H9 (cell line): ENCODE data around the gene HDAC7. TPM values are rescaled to one million over a fixed set of nuclear protein-coding genes. Genes with fewer than 3 reads are reported as not detected.

Experiments used
- DNase-seq: peaks from one replicate; pipeline ENCODE4 v3.0.0-alpha.2; 2017
- H2AFZ ChIP-seq: one replicate; pipeline ENCODE4 v1.6.1; 2013; ENCODE audit warnings: mild to moderate bottlenecking, low read length, control low read depth, moderate library complexity
- H2AK5ac ChIP-seq: 2 replicates; pipeline ENCODE4 v1.6.1; 2013; ENCODE audit warnings: low read length, control low read depth, mixed read lengths; ENCODE audit not compliant: insufficient read length
- H2BK120ac ChIP-seq: one replicate; pipeline ENCODE4 v1.6.1; 2013; ENCODE audit warnings: low read depth, mild to moderate bottlenecking, low read length, control low read depth, inconsistent platforms; ENCODE audit not compliant: poor library complexity, severe bottlenecking
- H2BK12ac ChIP-seq: 2 replicates; pipeline ENCODE4 v1.6.1; 2013; ENCODE audit warnings: low read length, control low read depth, mixed read lengths, low read depth; ENCODE audit not compliant: insufficient read length
- H2BK15ac ChIP-seq: 2 replicates; pipeline ENCODE4 v1.6.1; 2013; ENCODE audit warnings: low read depth, low read length, control low read depth
- H2BK20ac ChIP-seq: one replicate; pipeline ENCODE4 v1.6.1; 2013; ENCODE audit warnings: low read depth, mild to moderate bottlenecking, low read length, control low read depth, inconsistent platforms; ENCODE audit not compliant: poor library complexity, severe bottlenecking
- H2BK5ac ChIP-seq: 2 replicates; pipeline ENCODE4 v1.6.1; 2013; ENCODE audit warnings: low read length, control low read depth, mixed read lengths; ENCODE audit not compliant: insufficient read length
- H3K14ac ChIP-seq: 2 replicates; pipeline ENCODE4 v1.6.1; 2013; ENCODE audit warnings: low read length, control low read depth; ENCODE audit not compliant: insufficient read depth
- H3K18ac ChIP-seq: 2 replicates; pipeline ENCODE4 v1.6.1; 2013; ENCODE audit warnings: low read depth, mild to moderate bottlenecking, mixed read lengths, low read length, control low read depth; ENCODE audit not compliant: insufficient read length
- H3K23ac ChIP-seq: 2 replicates; pipeline ENCODE4 v1.6.1; 2013; ENCODE audit warnings: low read length, control low read depth, mixed read lengths, low read depth; ENCODE audit not compliant: insufficient read length
- H3K23me2 ChIP-seq: 2 replicates; pipeline ENCODE4 v1.6.1; 2013; ENCODE audit warnings: low read depth, mild to moderate bottlenecking, mixed read lengths, low read length, control low read depth; ENCODE audit not compliant: insufficient read length, poor library complexity, severe bottlenecking
- H3K27ac ChIP-seq: 2 replicates; pipeline ENCODE4 v1.5.1; 2013; ENCODE audit warnings: low read length, control low read depth, mixed read lengths, low read depth; ENCODE audit not compliant: insufficient read length
- H3K27me3 ChIP-seq: 2 replicates; pipeline ENCODE4 v1.6.1; 2013; ENCODE audit warnings: low read length, control low read depth, inconsistent platforms; ENCODE audit not compliant: insufficient read depth
- H3K4ac ChIP-seq: 2 replicates; pipeline ENCODE4 v1.6.1; 2013; ENCODE audit warnings: low read depth, mild to moderate bottlenecking, control low read depth, inconsistent platforms, low read length, moderate library complexity
- H3K4me1 ChIP-seq: 2 replicates; pipeline ENCODE4 v1.6.1; 2013; ENCODE audit warnings: low read length, control low read depth, inconsistent platforms; ENCODE audit not compliant: insufficient read depth
- H3K4me2 ChIP-seq: 2 replicates; pipeline ENCODE4 v1.6.1; 2013; ENCODE audit warnings: low read length, control low read depth, mixed read lengths; ENCODE audit not compliant: insufficient read length, insufficient read depth
- H3K56ac ChIP-seq: 2 replicates; pipeline ENCODE4 v1.6.1; 2013; ENCODE audit warnings: low read depth, mild to moderate bottlenecking, mixed read lengths, low read length, control low read depth; ENCODE audit not compliant: insufficient read length
- H3K79me1 ChIP-seq: 2 replicates; pipeline ENCODE4 v1.6.1; 2013; ENCODE audit warnings: low read depth, mild to moderate bottlenecking, moderate library complexity, low read length, control low read depth, inconsistent platforms; ENCODE audit not compliant: insufficient read depth, poor library complexity, severe bottlenecking
- H3K79me2 ChIP-seq: 2 replicates; pipeline ENCODE4 v1.6.1; 2013; ENCODE audit warnings: low read length, control low read depth, inconsistent platforms; ENCODE audit not compliant: insufficient read depth
- H3K9ac ChIP-seq: 2 replicates; pipeline ENCODE4 v1.6.1; 2013; ENCODE audit warnings: low read length, control low read depth, mixed read lengths; ENCODE audit not compliant: insufficient read length; ENCODE audit errors: extremely low read depth
- H3K9me3 ChIP-seq: one replicate; pipeline ENCODE4 v1.6.1; 2013; ENCODE audit warnings: low read depth, low read length, inconsistent platforms; ENCODE audit not compliant: control insufficient read depth
- H3T11ph ChIP-seq: one replicate; pipeline ENCODE4 v1.6.1; 2013; ENCODE audit warnings: mild to moderate bottlenecking, low read length, control low read depth, inconsistent platforms
- H4K20me1 ChIP-seq: one replicate; pipeline ENCODE4 v1.6.1; 2013; ENCODE audit not compliant: control insufficient read depth, insufficient read length, insufficient read depth
- H4K5ac ChIP-seq: 2 replicates; pipeline ENCODE4 v1.6.1; 2013; ENCODE audit warnings: low read depth, mild to moderate bottlenecking, mixed read lengths, low read length, control low read depth; ENCODE audit not compliant: insufficient read length
- H4K8ac ChIP-seq: replicated peaks from 2 replicates; pipeline ENCODE4 v1.6.1; 2013; ENCODE audit warnings: low read length, control low read depth, mixed read lengths, low read depth; ENCODE audit not compliant: insufficient read length
- H4K91ac ChIP-seq: 2 replicates; pipeline ENCODE4 v1.6.1; 2013; ENCODE audit warnings: low read depth, mild to moderate bottlenecking, moderate library complexity, mixed read lengths, low read length, control low read depth; ENCODE audit not compliant: insufficient read length
- H3K27ac Mint-ChIP-seq, 3 experiments: 2 replicates in 2 of 3; 3 replicates in 1 of 3; pipeline ENCODE4 v1.8.0; 2020 to 2021; ENCODE audit warnings: mixed read lengths in 3 of 3, mild to moderate bottlenecking in 1 of 3, moderate library complexity in 1 of 3
- H3K27me3 Mint-ChIP-seq: 2 replicates; pipeline ENCODE4 v1.8.0; 2021; ENCODE audit warnings: low read depth, mild to moderate bottlenecking, moderate library complexity, mixed read lengths
- H3K36me3 Mint-ChIP-seq, 3 experiments: 2 replicates in 2 of 3; 3 replicates in 1 of 3; pipeline ENCODE4 v1.8.0; 2020 to 2021; ENCODE audit warnings: low read depth in 3 of 3, mixed read lengths in 3 of 3; ENCODE audit not compliant: insufficient read depth in 1 of 3
- H3K4me1 Mint-ChIP-seq, 2 experiments: 2 replicates each; pipeline ENCODE4 v1.8.0; 2020; ENCODE audit warnings: mixed read lengths in 2 of 2
- H3K4me3 Mint-ChIP-seq, 2 experiments: 2 replicates in 1 of 2; 3 replicates in 1 of 2; pipeline ENCODE4 v1.8.0; 2020 to 2021; ENCODE audit warnings: mild to moderate bottlenecking in 2 of 2, mixed read lengths in 2 of 2, moderate library complexity in 1 of 2
- H3K9me3 Mint-ChIP-seq, 2 experiments: 2 replicates in 1 of 2; 3 replicates in 1 of 2; pipeline ENCODE4 v1.8.0; 2020; ENCODE audit warnings: mild to moderate bottlenecking in 2 of 2, mixed read lengths in 2 of 2, moderate library complexity in 1 of 2
- CTCF ChIP-seq: fragments of 200-600 bp; sonication (generic); conservative IDR thresholded peaks from 3 replicates; pipeline ENCODE4 v1.8.0; 2021; ENCODE audit warnings: antibody characterized with exemption, mild to moderate bottlenecking
- WGBS: extraction: QIAGEN DNeasy Blood & Tissue Kit; methylation state at CpG from one replicate; pipeline ENCODE4 v1.1.7; 2013; ENCODE audit warnings: missing lambda C conversion rate, low lambda C conversion rate, mixed read lengths; ENCODE audit not compliant: insufficient read length; ENCODE audit errors: extremely low coverage; 5-methylcytosine and 5-hydroxymethylcytosine counted together
- total RNA-seq: library from RNA; stranded (reverse); gene quantifications from 2 replicates; pipeline ENCODE4 v1.2.1, GENCODE V29; 2021

Gene HDAC7
- total RNA-seq, 1 experiment from 2014 or later: 72.1 TPM

DNA sequence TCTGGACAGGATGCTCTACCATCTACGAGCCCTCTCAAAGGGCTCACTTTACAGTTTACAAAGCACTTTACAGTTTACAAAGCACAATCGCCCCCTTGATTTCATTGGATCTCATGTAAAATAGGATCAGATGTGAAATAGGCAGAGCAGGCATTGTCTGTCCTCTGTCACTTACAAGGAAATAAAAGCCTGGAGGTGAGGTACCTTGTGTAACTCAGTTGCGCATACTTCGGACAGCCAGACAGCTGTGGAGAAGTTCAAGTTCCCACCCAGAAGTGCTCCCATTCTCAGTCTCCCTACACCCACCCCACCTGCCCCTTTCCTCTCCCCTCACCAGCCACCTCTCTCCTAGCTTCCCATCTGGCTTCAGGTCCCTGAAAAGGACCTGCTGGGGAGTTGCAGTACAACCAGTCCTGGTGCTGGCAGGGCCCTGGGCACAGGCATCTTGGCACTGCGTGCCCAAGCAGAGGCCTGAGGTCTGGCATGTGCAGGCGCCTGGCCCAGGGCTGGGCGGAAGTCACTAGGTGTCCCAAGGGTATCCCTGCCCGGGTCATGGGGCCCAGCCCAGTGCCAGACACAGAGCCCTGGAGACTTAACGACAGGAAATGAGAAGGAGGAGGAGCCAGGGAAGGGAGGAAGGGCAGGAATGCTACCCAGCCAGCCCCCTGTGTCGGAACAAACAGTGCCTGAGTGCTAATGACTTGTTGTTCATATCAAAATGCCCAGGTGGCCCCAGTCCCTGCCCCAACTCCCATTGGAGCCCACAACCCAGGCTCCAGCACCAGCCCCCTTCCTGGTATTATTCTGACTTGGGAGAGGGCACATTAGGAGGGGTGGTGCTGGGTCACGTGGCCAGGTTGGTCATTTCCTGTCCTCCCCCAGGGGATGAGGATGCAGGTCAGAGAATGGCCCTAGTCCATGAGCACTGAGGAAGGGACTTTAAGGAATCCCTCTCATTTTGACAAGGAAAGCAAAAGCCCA is 66.4 kb downstream of the HDAC7 start:
- Histone ChIP-seq H4K5ac (no peak overlapping the region), H2BK5ac (no peak overlapping the region), H3K4me2 (no peak overlapping the region), H3K14ac (peak overlapping the region; percentile 60; the same call in 1 of the 2 replicates), H2BK20ac (no peak overlapping the region), H3T11ph (no peak overlapping the region), H2BK12ac (no peak overlapping the region), H3K79me2 (no peaks in the 10 kb centered on the region), H3K9me3 (no peaks in the 10 kb centered on the region), H2AFZ (no peak overlapping the region), H3K56ac (no peak overlapping the region), H3K27me3 (no peaks in the 10 kb centered on the region), H2AK5ac (no peak overlapping the region), H3K9ac (no peak overlapping the region), H2BK120ac (no peak overlapping the region), H2BK15ac (no peak overlapping the region), H4K20me1 (no peaks in the 10 kb centered on the region), H3K23me2 (no peaks in the 10 kb centered on the region), H3K23ac (no peak overlapping the region), H3K27ac (peak overlapping the region; percentile 63), H3K4me1 (peaks cover 23% of the 10 kb centered on the region), H4K91ac (peak overlapping the region; percentile 47), H3K18ac (no peak overlapping the region), H4K8ac (no peak overlapping the region), H3K79me1 (no peaks in the 10 kb centered on the region), H3K4ac (no peak overlapping the region)
- peak; percentile 94 for DNase-seq
- Mint-ChIP-seq H3K36me3 (peaks cover 0 to 8% (median 6%) of the 10 kb centered on the region in 3 experiments; a peak in 5 of 7 replicates), H3K27ac (peak overlapping the region; percentile 78 to 96 (median 96); a peak in 6 of 7 replicates), H3K9me3 (no peaks in the 10 kb centered on the region), H3K27me3 (no peaks in the 10 kb centered on the region; the same call in none of the 2 replicates), H3K4me3 (0 out of 5 replicates have a peak overlapping the region, but pooled peaks of 1 of the 2 experiments have one; percentile 53), H3K4me1 (peaks cover 23 to 30% of the 10 kb centered on the region in 2 experiments)
- no peak for TF ChIP-seq CTCF
- no CpG with 5 or more reads among the region's 11 CpGs for WGBS
